ENCODE results near the gene GPANK1.

Gene GPANK1

DNA sequence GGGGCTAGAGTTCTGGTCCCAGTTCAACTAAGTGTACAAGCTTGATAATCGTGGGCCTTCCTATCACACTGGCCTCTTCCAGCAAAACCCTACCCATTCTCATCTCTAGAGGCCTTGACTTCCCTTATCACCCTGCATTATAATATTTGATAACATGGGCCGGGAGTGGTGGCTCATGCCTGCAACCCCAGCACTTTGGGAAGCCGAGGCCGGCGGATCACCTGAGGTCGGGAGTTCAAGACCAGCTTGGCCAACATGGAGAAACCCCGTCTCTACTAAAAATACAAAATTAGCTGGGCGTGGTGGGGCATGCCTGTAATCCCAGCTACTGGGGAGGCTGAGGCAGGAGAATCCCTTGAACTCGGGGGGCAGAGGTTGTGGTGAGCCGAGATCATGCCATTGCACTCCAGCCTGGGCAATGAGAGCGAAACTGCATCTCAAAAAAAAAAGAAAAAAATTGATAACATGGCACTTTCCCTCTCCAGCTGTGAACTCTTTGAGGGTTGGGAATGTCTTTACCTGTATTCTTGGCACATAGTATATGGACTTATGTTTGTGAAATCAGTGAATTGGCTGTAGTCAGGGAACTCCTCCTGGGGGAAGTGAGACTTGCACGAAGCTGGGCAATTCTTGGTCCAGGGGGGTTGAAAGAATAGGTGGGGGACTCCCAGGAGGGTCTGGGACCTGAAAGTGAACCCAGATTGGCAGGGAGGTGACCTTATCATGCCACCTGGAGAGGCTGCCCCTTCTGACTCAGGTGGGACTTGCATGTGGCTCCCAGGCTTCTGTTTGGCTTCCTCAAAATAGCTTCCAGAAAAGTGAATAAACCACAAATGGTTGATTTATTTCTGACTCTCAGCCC lies 3.3 kb downstream of the GPANK1 start:
- no peak for DNase-seq

DNA sequence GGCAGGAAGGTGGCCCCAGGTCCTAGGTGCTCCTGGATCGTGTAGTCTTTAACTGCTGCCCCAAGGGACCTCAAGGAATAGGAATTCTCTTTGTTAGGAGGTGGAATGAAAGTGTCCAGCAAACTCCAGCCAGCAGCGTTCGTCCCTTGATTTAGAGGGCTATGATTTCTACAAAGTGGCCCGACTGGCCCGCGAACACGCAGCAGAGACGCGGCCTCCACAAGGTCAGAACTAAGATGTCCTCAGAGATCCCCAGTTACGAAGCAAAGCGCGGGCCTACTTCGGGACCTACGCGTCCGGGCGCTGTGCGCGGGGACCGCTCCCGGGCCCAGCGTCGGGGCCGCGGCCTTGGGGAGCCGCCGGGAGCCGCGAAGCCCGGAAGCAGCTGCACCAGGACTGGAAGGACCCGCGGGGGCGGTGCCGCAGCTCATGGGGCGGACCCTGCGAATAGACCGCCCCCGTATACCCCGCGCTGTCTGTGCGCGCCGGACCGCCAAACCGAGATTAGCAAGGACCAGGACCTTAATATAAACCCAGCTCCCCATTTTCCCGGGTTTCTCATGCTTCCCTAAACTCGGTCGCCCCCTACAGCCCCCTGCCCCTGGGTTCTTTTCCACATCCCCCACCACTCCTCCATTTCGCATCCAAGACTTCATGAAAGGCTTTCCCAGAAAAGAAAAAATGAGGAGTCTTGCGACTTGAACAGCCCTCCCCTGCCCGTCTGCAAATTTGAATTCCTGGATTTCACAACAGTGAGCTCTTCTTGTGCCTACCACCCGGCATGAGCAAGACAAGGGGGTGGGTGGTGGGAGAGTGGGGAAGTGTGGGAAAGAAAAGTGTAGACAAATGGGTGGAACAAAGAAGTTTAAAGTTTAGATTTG lies 4.2 kb downstream of the GPANK1 start, which contains the start of gene C6orf47:
Gene C6orf47 (minus strand): TSS at position 398 of the 881 bp plus-strand sequence. CDS start 831 bp downstream, outside the sequence.
- DNase-seq: peak; percentile 87

DNA sequence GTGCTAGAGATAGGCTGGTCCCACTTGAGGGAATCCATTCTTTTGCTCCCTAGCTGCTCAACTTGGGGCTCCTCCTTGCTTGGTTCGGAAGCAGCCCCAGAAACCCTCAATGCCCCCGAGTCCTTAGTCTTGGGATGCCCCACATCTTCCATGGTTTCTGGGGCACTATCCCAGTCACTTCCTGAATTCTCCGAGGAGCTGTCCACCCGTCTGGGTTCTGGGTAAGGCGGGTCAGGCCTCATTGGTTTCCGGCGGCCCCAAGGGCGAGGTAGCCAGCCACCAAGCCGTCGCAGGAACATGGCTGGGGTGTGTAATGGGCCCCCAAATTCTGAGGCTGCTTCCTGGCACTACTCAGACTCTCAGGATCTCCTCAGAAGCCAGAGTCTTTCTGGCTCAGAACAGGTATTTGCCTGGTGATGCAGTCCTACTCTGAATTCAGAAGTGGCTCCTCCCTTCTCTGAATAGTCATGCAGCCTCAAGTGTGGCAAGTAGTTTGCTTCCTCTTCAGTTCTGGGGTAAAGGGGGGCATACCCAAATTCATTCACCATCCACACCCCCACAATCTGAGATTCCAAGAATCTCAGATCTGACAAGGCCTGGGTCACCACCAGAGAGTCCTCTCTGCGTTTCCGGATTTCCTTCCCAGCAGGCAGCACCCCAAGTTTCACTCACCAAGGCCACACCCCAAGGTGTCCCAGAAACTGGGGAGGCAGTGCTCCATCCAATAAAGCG lies 5.0 kb downstream of the GPANK1 start:
- DNase-seq: no peak

DNA sequence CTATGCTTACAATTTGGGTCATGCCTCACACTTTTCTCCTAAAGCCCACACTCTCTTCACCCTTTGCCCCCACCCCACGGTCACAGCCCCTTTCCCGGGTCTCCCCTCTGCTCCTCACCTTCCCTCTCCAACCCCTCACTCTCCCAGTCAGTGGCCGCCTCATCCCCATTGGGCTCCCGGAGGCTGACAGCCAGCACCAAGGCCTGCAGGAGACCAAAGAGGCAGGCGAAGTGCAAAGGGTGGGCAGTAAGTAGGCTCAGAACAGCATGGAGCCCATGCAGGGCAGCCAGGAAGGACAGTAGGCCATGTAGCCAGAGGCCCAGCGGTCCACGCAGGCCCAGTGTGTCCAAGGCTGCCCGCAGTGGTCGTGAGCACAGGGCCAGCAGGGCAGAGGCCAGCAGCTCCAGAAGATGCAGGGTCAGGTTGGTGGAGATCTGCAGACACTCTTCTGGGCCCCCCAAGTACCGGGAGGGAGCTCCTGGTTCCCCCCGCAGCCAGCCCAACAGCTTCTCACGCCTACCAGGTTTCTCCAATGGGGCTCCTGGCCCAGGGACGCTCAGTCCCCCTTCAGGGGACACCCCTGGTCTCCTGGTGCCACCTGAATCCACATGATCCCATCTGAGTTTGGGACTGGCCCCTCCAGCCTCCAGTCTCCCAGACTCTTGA lies 5.7 kb downstream of the GPANK1 start:
- DNase-seq: no peak

DNA sequence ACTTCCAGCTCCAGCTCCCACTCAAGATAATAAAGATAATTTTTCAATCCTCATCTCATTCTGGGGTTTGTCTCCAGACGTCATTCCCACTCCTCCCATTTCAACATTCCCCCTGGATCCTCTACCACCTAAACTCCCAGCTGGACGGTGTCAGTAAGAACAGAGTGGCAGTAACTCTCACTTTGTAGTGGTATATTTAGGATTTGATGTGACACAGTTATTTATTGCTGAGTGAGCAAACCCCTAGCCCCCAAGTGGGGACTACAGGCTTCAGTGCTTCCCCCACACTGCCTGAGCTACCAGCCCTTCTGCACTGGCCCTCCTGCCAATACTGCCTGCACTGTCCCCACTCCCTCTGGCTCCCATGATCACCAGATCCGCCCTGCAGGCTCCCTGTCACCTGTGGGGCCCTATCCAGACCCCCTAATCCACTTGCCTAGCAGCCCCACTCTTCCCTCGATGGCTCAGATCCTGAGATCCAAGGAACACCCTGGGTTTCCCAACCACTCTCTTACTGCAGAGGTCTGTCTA lies 6.6 kb downstream of the GPANK1 start:
- DNase-seq: no peak

DNA sequence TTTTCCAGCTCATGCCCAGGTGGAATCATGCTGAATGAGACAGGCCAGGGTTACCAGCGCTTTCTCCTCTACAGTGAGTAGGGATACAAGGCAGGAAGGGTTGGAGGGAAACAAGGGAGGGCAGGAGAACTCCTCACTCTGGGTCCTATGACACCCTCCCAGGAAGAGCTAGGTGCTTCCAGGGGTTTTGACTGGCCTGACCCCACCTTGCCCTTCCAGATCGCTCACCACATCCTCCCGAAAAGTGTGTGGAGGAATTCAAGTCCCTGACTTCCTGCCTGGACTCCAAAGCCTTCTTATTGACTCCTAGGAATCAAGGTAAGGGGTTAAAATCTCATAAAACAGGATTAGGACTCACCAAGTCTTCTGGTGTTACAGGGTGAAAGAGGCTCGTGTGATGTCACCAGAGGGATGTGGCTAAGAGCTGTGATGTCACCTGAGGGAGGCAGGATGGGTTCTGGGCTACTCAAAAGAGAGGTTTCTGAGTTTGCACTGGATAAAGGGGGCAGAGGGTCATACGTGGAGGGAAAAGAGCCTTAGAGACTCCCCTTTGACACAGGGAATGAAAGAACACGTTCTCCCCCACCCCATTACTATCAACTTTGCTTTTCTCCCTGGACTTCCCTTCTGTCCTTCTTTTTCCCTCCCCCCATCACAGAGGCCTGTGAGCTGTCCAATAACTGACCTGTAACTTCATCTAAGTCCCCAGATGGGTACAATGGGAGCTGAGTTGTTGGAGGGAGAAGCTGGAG lies 7.2 kb downstream of the GPANK1 start:
- DNase-seq: no peak

DNA sequence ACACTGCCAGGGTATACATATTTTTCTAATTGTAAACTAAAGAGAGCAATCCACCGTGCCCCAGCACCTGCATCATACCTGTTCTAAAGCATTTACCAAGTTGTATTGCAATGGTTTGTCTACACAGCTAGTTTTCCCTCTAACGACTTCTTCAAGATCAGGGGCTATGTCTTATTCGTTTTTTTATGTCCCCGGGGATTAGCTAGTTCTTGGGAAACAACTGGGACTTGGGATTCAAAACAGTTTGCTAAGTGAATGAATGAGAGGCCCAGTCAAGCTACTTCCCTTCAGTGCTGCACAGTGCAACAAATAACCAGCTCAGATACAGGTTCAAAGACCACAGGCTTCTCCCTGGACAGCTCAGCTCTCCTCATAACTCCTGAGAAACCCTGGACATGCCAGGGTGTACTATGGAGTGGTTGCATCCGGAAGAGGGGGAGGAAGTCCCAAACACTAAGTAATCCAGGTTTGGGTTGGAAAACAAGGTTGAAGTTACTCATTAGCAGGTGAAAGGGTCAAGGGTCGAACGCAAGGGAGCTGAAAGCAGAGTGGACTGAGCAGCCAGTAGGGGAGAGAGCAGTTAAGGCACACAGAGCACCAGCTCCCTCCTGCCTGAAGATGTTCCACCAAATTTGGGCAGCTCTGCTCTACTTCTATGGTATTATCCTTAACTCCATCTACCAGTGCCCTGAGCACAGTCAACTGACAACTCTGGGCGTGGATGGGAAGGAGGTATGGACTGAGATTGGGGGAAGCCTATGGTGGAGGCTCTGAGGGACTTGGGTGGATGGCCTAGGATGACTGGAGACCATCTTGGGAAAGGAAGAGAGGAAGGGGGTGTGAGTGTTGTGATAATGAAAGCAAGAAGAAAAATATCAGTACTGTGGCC lies 9.2 kb downstream of the GPANK1 start, which contains the start of gene APOM:
Gene APOM (plus strand): TSS at position 546 of the 889 bp plus-strand sequence. CDS start 73 bp downstream, at position 619.
- no peak for DNase-seq

DNA sequence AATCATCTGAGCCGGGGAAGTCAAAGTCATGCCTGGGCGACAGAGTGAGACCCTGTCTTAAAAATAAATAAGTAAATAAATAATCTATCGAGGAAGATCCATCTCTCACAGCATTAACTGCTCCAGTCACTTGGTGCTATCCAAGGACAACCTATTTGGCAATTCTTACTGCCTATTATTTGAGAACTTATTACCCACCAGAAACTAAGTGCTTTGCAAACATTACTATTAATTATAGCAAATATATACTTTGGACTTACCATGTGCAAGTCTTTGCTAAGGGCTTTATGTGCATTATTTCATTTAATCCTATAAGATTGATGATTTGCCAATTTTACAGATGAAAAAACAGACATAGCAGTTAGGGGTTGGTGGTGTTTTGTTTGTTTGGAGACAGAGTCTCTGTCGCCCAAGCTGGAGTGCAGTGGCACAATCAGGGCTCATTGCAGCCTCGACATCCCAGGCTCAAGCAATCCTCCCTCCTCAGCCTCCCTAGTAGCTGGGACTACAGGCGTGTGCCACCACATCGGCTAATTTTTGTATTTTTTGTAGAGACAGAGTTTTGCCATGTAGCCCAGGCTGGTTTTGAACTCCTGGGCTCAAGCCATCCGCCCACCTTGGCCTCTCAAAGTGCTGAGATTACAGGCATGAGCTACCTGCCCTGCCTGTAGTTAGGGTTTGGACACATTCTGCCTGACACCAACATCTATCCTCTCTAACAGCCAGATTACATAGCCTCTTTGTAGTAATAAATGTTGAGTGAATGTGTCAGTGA lies 10.0 kb downstream of the GPANK1 start:
- DNase-seq: no peak

DNA sequence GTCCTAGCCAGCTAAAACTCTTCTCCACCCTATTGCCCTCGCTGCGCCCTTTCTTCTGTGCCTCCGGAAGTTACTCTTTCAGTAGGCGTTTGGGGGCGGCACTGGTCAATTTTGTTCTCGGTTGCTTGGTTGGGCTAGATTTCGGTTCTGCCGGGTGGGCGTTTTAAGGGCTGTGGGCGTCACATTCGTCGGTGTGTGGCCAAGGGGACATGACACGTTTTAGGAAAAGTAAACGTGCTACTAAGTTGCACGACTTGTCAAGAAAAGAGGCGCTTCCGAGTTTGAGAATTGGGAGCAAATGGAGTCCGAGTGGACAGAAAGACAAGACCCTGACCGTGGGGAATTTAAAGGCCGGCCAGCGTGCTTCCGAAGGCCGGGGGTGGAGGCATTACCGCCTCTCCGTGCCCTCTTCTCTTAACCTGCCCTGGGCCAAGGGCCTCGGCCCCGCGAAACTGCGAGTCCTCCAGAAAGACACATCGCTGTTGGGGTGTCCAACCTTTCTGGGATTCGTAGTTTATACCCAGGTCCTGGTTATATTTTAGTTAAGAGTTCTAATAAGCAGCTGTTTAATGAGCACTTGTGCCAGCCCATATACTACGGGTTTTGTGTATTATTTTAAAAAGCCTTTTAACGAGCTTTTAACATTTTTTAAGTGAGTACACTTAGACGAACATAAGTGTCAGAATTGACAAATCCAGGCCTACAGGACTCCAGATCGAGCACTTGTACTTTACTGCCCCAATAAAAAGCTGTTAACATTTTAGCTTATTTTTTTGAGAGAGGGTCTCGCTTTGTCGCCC lies 11.7 kb downstream of the GPANK1 start:
- peak; percentile 97 for DNase-seq

DNA sequence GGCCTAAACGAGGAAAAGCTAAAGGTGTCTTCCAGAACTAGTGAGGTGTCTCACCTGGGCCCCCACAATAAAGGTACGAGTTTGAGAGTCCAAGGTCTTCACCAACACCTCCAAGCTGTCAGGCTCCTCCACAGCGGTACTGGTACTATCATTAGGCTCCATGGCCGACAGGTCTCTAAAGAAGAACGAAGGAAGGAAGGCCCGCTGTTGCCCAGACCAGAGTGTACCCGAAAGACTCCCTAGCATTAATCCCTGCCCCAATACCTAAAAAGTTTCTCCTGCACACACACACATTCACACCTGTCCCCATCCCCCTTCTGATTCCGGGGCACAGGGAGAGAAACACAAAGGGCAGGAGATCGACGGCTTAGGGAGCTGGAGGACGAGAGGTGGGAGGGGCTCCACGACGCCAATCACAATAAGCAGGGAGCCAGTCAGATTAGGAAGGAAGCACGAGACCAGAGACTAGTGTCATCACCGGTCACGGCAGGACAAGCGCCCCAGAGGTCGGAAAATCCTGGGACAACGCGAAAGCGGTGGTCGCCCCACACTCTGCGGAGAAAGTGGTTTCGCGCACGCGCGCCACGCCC lies 13.1 kb downstream of the GPANK1 start:
- peak; percentile 60 for DNase-seq

DNA sequence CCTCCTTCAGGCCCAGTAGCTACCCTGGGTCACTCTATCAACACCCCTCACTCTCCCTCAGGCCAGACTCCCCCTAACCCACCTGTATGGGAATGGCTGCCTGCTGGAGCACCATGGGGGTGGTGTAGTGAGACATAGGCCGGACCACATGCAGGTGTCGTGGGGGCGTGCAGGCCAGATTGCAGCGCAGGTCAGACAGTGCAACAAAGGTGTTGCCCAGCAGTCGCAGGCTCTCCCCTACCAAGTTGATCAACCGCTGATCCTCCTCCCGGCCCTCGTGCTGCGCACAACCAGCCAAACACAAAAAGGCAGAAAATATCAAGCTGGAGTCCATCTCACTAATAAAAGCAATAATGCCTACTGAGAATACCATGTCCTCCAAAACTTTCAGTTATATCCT lies 19.5 kb downstream of the GPANK1 start:
- no peak for DNase-seq

DNA sequence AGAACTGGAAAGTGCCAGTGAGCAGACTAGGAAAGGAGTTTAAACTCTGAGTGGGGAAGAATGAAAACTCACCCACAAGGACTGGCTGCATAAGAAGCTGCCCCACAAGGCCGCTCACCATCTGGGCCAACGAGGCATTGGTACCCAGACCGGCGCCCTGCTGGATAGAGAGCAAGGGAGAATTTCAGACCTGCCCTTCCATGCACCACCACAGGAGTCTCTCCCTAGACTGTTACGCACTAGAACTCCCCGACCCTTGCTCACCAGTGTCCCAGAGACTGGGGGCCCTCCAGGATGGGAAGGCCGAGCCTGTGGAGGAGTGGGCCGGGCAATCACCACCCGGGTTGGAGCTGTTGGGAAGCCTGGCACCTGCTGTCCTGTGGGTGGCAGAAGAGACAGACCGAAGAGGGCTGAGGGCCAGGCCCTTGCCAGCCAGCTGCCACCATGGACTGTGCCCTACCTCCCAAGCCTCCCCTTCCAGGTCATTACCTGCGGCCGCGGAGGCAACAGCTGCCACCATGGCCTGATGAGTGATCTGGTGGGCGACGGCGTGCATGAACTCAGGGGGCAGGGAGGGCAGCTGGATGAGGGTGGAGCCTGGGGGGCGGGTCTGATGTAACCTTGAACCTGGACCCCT lies 20.9 kb downstream of the GPANK1 start:
- no peak for DNase-seq

DNA sequence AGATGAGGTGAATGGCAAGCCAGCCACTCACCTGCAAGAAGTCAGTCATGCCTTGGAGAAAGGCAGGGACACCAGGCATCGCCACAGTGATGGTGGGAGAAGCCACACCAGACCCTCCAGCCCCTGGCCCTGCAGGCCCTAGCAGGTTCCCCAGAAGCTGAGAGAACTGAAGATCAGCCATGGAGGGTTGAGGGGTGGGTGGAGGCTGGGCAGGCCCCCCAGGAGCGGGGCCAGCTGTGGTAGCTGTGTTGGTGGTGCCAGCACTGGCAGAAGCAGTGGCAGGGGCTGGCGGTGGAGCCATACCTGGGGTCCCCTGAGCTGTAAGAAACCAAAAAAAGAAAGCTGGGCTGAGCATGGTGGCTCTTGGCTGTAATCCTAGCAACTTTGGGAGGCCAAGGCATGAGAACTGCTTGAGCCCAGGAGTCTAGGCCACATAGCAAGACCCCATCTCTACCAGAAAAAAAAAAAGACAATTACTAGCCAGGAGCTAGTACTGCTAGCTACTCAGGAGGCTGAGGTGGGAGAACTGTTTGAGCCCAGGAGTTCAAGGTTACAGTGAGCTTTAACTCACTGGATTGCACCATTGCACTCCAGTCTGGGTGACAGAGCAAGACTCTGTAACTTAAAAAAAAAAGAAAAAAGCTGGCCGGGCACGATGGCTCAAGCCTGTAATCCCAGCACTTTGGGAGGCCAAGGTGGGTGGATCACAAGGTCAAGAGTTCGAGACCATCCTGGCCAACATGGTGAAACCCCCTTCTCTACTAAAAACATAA lies 21.8 kb downstream of the GPANK1 start:
- DNase-seq: no peak

DNA sequence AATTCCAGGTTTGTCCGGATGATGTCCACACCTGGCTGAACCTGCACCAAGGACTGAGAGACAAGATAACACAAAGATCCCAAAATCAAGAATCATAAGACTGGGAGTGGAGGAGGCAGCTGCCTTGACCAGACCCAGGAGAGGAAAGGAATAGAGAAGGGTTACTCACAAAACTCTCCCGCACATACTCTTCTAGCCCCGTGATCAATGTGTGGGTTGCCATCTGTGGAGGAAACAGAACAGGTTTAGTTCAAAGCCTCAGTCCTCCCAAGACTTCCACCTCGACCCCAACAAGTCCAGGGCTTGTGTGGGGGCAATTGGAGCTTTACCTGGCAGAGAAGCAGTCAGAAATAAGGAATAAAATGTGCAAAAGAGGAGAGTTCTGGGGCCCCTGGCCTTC lies 23.4 kb downstream of the GPANK1 start:
- DNase-seq: no peak

DNA sequence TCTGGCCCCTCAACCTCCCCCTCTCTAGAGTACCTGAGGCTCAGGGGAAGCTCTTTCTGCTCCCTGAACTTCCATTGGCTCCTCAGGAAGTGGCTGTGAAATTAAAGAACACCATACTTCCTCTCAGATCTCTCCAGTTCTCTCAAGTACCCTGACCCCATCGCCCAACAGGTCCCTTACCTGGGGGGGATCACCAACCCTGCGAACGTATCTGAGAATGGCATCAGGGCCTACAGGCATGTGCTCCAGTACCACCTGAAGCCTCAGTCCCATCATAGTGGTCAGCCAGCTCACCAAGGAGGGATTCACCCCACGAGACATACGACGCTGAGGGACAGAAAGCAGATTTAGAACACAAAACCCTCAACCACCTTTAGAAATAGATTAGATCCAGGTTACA lies 24.2 kb downstream of the GPANK1 start:
- DNase-seq: no peak

DNA sequence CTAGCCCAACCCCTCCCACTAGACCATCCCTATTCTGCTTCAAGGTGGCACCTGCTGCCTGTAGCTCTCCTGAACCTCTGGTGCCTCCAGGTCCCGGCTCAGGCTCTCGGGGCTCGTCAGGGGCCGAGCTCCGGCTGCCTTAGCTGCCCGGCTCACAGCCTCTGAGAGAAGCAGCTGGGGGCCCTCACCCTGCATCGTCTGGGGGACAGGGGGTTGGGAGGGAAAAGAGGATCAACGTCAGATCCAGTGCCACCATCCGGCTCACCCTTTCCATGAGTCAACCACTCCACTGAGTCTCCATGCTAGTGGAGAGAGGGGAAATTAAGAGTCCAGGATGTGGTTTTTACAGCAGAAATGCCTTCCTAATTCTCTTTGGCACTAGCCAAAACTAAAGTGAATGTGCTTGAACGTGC lies 25.3 kb downstream of the GPANK1 start:
- DNase-seq: no peak

DNA sequence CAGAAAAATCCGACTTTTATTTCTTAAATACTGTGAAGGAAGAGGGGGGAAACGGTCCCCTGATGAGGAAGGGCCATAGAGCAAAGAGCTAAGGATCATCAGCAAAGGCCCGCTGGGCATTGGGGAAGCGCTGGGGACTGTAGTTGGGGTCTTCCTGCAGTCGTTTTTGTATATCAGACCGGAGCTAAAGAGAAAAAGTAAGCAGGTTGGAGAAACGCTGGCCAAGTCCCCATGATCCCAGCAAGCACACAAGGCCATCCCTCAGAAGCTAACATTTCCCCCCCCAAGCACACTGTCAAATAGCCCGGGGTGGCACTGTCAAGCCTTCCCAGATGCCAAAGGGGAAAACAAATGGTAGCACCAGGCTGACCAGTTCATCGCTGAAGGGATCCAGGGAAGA lies 25.8 kb downstream of the GPANK1 start:
- DNase-seq: no peak

All from NCI-H1105 treated with DMSO at 0.1 percent for 48 hours (cell line).